GM21737 (cell line): Measurements from ENCODE around the gene STK11.

Experiments used
- ATAC-seq: cut with Tn5 transposase; IDR thresholded peaks from one replicate; pipeline ENCODE4 v1.9.1; 2021; ENCODE audit warnings: mild to moderate bottlenecking, moderate library complexity; ENCODE audit not compliant: unreplicated experiment

The STK11 gene

DNA sequence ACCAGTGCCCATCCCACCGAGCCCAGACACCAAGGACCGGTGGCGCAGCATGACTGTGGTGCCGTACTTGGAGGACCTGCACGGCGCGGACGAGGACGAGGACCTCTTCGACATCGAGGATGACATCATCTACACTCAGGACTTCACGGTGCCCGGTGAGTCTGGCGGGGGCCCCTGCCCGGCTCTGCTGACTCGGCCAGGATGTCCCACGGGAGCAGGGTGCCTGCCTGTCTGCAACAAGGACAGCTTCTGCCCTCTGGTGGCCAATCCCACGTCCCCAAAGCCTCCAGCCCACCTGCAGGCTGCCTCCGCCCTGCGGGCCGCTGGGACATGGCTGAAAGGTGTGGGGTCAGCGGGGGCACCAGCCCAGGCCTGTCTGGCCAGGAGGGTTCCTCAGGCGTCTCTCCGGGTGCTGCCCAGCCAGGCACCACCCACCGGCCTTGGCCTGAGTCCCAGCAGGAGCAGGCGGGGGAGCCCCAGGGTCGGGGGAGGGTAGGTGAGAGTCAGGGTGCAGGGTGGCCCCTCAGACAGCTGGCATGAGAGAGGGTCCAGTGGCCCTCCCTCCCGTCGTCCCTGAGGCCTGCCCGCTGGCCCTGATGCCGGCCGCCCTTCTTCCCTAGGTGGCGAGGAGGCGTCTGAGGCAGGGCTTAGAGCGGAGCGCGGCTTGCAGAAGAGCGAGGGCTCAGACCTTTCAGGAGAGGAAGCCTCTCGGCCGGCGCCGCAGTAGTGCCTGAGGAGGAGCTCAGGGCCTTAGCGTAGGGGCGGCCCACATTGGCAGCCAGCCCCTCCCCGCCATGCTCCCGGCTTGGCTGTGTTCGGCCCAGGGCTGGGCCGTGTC is 17.7 kb downstream of the STK11 start:
- ATAC-seq = no peak

DNA sequence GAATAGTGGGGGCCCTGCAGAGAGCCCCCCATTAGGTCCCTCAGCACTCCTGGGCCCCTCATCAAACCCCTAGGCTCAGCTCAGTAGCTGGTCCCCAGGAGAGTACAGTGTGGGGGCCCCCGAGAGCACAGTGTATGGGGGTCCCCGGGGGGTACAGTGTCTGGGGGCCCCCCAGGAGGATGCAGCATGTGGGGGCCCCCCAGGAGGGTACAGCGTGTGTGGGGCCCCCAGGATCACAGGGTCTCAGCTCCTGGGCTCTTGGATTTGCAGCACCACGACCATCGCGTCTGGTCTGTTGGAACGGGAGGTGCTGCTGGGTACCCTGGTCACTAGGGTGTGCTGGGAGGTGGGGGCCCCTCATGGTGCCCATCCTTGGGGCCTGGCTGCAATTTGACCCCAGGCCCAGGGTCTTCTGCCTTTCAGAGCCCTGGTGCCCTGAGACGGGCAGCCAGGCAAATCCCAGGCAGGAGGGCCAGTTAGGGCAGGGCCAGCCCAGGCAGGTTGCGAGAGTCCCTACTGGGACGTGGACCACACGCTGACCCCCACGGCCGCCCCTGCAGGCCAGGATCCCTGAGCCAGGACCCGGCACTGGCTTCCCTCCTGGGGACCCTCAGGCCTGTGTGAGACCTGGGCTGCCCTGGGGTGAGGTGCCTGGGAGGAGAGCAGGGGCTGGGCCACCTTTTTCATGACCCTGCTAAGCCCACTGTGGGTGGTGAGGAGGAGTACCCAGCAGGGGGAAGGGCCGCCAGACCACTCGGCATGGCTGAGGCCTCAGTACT is 18.7 kb downstream of the STK11 start:
- ATAC-seq = no peak

DNA sequence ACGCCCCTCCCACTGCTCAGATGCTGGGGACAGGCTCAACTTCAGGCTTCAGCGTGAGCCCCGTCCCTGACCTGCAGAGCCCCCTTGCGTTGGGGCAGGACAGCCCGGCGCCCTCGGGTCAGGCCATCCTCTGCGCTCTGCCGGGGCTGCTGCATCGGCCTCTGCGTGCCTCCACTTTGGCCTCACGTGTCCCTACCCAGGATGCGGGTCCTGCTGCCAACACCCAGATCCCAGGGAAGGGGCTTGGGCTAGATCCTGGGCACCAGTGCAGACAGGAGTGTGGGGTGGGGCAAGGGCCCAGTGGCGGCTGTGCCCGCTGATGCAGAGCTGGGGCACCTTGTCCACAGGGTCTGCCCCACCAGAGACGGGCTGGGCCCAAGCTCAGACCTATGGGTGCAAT is 19.3 kb downstream of the STK11 start:
- no peak for ATAC-seq

DNA sequence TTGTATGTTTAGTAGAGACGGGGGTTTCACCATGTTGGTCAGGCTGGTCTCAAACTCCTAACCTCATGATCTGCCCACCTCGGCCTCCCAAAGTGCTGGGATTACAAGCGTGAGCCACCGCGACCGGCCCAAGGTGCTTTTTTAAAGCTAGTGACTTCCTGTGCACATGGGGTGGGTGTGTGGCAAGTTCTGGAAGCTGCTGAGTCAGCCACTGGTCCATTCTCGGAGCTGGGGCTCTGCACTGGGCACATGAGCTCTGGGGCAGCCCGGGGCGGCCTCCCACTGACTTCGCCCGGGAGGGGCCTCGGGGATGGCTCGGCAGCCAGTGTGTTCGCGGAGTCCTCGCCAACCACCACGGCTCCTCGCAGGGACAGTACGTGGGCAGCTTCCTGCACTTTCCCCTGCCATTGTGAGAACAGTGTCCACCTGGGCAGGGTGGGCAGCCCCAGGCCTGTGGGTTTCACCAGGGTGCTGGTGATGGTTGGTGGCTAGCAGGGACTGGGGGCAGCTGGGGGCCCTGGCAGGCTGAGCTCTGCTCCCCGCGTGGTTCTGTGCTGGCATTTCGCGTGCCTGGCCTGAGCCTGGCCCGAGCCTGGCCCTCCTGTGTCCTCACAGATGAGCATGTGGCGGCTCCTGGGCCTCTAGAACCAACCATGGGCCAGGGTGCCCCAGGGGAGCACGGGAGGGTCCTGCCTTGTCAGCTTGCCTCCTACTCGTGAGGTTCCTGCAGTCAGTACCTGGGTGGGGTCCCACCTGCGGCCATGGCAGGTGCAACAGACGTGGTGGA is 20.1 kb downstream of the STK11 start:
- no peak for ATAC-seq

DNA sequence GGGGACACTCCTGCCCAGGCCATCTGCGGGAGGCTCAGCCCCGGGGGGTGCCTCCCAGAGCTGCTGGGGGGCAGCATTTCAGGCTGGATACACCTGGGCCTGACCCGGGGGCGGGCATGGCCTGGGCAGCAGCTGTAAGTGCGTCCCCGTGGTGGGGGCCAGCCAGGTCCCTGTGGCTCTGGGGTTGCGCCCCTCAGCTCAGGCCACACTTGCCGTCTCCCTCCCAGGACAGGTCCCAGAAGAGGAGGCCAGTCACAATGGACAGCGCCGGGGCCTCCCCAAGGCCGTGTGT is 20.6 kb downstream of the STK11 start:
- ATAC-seq = no peak

DNA sequence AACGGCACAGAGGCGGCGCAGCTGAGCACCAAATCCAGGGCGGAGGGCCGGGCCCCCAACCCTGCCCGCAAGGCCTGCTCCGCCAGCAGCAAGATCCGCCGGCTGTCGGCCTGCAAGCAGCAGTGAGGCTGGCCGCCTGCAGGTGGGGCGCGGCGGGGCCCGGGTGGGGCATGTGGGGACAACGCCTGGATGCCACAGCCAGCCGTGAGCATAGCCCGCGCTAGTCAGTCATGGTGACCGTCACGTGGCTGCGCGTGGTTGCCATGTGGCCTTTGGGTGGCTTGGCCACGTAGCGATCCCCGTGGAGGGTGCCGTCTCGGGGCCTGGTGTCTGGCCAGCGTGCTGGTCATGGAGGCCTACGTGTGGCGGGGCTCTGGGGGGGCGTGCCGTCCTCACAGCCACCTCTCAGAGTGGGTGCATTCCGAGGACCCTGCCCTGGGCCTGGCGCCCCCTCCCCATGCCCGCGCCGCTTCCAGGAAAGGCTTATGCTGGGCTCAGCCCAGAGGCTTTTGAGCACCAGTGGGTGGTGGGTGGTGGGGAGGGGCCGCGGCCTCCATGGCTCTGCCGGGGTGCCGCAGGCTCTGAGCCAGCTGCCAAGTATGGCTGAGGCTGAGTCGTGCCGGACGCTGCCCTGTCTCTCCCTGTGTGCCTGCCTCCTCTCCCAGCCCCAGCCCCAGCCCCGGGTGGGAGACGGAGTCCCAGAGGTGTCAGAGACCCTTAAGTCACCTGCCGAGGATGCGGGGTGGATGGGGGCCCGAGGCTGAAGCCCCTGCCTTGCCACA is 21.1 kb downstream of the STK11 start:
- no peak for ATAC-seq

DNA sequence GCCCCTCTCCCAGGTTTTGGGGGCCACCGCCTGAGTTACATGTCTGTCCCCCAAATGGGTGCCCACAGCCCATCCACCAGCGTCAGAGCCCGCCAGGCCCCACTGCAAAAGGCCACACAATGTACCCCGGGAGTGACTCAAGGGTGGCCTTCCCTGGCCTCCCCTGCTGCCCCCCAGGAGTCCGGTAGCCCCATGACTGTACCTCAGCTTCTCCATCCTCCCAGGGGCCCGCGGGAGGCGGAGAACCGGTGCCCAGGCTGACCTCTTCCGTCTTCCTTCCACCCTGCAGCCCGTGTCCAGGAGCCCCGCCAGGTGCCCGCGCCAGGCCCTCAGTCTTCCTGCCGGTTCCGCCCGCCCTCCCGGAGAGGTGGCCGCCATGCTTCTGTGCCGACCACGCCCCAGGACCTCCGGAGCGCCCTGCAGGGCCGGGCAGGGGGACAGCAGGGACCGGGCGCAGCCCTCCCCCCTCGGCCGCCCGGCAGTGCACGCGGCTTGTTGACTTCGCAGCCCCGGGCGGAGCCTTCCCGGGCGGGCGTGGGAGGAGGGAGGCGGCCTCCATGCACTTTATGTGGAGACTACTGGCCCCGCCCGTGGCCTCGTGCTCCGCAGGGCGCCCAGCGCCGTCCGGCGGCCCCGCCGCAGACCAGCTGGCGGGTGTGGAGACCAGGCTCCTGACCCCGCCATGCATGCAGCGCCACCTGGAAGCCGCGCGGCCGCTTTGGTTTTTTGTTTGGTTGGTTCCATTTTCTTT is 21.9 kb downstream of the STK11 start:
- ATAC-seq = no peak

DNA sequence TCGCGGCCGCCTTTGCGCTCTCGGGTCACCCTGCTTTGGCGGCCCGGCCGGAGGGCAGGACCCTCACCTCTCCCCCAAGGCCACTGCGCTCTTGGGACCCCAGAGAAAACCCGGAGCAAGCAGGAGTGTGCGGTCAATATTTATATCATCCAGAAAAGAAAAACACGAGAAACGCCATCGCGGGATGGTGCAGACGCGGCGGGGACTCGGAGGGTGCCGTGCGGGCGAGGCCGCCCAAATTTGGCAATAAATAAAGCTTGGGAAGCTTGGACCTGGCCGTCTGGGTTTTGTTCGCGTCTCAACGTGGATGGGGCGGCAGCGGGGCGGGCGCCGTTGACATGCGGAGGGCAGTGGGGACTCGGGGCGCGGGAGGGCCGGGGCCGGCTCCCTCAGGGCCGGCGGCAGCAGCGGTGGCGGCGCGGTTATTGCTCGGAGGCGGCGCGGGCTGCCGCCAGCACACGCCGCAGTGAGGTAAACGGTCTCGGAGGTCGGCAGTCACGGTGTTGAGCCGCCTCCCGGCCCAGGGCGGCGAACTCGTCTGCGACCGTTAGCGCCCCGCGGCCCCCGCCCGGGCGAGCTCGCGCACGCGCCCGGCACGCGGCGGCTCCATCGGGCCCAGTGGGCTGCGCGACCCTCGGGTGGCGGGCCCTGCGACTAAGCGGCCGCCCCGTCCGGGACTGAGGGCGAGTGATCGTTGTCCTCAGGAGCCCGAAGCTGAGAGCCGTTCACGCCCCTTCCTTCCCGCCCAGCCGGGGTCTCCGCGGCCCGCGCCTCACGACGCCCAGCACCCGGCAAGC is 22.8 kb downstream of the STK11 start:
- ATAC-seq = no peak

DNA sequence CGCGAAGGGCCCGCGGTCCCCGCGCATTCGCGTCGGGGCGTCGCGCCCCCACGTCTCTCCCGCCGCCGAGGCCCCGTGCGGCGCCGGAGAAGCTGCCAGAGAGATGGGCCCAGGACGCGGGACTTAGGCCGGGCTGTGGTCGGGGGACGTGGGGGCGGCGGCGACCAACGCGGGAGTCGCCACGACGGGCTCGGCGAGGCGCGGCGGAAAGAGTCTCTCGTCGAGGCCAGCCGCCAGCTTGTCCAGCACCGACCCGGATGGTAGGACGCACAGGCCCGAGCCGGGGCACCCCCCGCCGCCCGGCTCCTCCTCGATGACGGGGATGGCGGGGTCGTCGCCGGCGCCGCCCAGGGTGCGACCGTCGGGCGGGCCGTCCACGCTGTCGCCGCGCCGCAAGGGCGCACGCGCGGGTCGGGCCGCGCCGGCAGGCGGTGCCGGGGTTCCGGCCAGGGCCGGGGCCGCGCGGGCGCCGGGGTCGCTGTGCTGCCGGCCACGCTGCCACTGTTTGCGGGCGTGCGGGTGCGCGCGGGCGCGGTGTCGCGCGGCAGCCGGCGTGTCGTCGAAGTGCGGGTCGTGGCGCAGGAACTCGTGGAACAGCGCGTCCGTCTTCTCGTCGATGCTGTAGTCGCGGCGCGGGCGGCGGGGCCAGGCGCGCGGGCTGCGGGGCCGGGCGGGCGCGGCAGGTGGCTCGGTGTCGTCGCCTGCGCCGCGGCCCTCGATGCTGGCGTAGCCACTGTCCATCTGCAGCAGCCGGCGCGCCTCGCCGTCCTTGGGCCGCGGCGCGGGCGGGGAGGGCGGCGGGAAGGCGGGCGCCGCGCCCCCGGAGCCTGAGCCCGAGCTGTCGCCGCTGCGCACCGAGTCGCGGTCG is 23.7 kb downstream of the STK11 start:
- no peak for ATAC-seq

DNA sequence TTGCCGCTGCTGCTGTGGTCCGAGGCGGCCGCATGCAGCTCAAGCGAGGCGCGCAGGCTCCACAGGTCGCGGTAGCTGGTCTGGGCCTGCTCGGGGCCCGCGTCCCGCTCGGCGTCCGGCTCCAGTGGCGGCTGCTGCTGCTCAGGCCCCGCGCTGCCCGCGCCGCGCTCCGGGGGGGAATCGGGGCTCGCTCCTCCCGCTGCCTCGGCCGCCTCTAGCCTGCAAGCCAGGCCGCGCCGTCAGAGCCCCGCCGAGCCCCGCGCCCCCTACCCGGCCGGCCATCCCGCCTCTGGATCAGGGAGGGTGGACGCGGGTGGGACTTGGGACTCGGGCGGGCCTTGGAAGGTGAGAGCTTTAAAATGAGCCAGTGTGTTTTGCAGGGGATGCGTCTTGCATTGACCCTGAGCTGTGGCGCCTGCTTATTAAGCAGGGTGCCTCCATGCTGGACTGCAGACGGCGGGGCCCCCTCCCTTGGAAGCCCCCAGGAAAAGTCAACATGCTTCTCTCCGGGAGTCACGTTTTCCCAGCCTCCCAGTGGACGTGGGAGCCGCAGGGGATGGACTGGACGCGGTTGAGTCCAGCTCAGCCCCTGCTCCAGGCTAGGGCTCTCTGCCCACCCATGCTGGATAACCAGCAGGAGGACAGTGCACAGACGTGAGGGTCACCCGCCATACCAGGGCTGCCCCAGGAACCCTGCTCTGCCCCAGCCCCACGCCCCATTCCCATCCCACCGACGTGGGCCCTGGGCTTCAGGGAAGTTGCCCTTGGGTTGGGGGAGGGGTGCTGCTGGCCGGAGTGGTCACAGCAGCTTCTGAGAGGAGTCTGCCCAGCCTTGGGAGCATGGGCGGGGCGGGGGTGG is 24.6 kb downstream of the STK11 start:
- ATAC-seq = no peak

DNA sequence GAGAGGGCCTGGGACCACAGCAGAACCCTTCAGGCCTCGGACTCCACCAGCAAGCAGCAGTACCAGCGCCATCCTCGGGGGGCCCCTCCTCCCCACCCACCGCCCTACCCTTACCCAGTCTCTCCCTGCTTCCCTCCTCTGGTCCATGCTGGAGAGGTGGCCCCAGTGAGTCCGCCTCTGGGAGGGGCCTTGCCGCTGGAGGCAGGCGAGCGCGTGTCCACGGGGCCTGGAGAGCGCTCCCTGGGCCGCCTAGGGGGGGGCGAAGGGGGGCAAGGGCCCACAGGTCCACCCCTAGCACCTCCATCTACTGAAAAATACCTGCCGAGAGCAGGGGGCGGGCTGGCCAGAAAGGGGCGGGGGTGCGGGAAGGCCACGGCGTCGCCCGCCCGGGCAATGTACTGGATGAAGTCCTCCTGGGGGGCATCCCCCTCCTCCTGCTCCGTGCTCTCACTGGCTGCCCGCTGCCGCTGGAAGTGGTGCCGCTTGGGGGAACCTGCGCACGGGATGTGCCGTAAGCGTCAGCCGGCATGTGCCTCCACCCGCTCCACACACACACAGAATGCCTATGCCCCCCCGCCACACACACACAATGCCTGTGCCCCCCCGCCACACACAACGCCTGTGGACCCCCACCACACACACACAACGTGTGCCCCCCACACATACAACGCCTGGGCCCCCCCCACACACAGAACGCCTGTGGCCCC is 25.4 kb downstream of the STK11 start:
- ATAC-seq = no peak

DNA sequence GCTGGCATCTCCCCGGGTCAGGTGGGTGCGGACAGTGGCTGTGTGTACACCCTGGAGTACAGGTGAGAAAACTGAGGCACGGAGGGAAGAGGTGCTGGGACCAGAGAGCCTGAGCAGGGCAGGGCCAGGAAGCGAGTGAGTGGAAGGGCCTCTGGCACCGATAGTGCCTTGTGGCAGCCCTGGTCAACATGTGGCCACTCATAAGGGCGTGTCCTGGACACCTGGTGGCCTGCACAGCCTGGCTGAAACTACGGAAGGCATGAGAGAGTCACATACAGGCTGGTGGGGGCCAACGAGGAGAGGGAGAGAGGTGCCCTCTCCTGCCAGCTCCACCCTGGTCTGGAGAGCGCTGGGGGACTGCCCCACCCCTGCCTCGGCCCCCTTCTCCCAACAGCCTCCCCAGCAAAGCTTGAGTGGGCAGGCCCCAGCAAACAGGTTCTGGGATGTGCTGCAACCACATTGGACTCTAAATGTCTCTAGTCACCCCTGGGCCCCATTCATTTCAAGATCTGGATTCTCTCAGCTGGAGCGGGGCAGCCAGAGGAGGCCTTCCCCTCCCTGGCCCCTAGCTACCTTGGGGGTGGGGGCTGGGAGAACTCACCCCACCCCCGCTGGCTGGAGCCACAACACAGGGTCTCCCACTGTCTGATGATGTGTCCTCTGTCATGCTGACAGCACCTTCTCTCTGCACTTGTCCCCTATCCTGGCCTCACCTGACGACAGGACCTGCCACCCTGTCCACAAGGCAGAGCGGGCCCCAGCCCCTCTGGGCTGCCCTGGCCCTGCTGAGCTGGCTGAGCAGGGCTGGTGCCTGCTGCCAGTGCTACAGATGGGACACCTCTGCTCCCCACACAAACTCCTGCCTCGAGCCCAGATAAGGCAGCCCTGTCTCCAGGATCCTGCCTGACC is 26.4 kb downstream of the STK11 start:
- ATAC-seq = no peak

DNA sequence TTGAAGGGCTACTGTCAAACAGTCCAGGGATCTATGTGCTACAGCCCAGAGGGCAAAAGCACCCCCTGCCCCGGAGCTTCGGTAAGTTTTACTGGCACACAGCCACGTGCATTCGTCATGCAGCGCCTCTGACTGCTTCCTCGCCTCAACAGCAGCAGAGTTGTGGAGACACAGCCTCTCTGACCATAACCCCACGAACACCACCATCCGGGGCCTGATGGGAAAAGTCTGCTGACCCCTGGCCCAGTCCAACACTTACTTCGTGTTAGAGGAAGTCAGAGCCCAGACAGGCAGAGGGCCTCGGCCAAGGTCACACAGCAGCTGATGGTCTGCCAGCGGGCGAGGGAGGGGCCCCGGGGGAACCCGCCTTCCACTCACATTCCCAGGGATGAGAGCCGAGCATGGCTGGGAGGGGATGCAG is 27.1 kb downstream of the STK11 start:
- no peak for ATAC-seq

DNA sequence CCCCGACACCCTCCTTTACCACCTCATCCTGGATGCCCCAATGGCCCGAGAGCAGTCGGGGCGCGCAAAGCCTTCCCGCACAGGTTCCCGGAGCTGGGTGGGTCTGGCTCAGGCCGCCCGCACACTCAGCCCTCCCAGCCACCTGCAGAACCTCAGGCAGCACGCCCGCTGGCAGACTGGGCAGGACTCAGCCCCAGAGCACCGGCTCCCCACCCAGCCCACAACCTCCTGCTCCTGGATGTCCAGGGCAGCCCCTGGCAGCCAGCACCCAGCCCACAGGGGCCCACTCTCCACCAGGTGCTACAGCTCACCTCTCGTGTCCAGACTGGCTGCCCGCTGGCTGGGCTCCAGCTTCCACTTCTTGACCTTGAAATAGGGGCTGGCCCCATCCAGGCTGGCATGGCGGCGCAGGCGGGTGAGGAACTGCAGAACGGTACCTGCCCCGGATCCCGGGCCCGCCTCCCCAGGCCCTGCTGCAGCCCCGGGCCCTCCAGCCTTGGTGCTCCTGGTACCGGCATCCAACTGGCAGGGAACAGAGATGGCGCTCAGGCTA is 27.6 kb downstream of the STK11 start:
- ATAC-seq = no peak
